Measurements from ENCODE around the gene ASTN2. TPM values are rescaled to one million over a fixed set of nuclear protein-coding genes. Genes with fewer than 3 reads are reported as not detected.

ASTN2 gene
- polyA plus RNA-seq, 1 experiment: 6.6 TPM

DNA sequence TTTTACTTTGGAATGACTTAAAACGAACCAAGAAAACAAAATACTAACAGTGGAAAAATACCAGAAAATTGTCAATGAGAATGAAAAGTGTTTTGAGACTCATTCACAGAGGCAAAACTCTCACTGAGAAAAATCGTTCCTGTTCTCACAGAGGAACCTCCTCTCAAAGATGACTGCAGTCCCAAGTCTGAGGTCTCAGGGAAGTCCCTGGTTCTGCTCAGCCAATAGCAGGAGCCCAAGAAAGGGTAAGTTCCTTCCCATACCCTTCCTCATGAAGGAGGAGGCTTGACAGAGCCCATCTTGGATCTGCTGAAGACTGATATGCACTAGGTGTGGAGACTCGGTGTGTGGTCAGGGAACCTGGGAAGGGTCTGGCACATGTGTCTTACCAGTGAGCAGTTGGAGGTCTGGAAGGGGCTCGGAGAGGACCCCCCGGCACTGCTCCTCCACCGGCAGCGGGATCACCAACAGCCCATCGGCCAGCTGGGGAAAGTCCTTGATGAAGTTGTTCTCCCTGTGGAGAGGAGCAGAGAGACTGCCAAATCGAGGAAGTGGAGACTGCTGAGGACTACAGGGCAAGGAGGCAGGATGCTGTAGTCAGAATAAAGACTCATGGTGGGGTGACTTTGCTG, 681.7 kb downstream of the ASTN2 start:
- Histone ChIP-seq H3K27ac (ENCODE audit: low read depth, low read length) (no peak overlapping the region), H3K27me3 (ENCODE audit: control insufficient read depth, insufficient read depth, low read length) (peaks cover 2% of the 10 kb centered on the region)
- CTCF ChIA-PET: interaction anchor here (18.2 kb wide), 1 partner anchor 127 kb away, joined by 558 read pairs; no protein-coding TSS in a partner anchor

DNA sequence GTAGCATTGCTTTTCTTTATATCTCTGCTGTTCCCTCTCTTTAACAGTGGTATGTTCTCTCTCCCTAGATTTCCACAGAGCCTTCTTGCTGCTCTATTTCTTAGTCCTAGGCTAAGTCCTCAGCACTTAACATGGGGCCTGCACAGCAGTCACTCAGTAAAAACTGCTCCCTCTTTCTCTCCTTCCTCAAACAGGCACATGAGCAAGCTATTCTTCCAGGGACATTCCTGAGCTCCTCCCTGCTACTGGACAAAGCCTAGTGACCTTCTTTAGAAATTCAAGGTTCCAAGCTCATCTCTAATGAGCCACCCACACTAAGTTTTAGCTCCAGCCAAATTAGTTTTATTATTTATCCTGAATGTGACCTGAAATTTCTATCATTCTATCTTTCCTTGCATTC, 688.3 kb downstream of the ASTN2 start:
- Histone ChIP-seq H3K27ac (ENCODE audit: low read depth, low read length) (no peak overlapping the region), H3K9me3 (ENCODE audit: control insufficient read depth, insufficient read depth, low read length) (no peaks in the 10 kb centered on the region), H3K4me3 (ENCODE audit: low read depth, low read length) (no peak overlapping the region), H3K27me3 (ENCODE audit: control insufficient read depth, insufficient read depth, low read length) (no peaks in the 10 kb centered on the region)
- POLR2A ChIA-PET: no interaction called here
- TF ChIP-seq, protein P1, sequence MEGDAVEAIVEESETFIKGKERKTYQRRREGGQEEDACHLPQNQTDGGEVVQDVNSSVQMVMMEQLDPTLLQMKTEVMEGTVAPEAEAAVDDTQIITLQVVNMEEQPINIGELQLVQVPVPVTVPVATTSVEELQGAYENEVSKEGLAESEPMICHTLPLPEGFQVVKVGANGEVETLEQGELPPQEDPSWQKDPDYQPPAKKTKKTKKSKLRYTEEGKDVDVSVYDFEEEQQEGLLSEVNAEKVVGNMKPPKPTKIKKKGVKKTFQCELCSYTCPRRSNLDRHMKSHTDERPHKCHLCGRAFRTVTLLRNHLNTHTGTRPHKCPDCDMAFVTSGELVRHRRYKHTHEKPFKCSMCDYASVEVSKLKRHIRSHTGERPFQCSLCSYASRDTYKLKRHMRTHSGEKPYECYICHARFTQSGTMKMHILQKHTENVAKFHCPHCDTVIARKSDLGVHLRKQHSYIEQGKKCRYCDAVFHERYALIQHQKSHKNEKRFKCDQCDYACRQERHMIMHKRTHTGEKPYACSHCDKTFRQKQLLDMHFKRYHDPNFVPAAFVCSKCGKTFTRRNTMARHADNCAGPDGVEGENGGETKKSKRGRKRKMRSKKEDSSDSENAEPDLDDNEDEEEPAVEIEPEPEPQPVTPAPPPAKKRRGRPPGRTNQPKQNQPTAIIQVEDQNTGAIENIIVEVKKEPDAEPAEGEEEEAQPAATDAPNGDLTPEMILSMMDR (IDR thresholded peaks at IDR 0.05; ENCODE audit: low read depth, low read length): no peak
- no peak for DNase-seq (ENCODE audit: low read depth, low spot score)
- CTCF ChIA-PET: interaction anchor here (6.9 to 18.2 kb wide), 2 partner anchors 10 to 134 kb away, joined by 69 to 558 read pairs; no protein-coding TSS in a partner anchor

More for the DNA sequence above, 681.7 kb downstream of the ASTN2 start:
- POLR2A ChIA-PET: no interaction called here
- TF ChIP-seq, protein P1 (IDR thresholded peaks at IDR 0.05; ENCODE audit: low read depth, low read length): no peak
- DNase-seq (ENCODE audit: low read depth, low spot score): no peak
- Histone ChIP-seq H3K9me3 (ENCODE audit: control insufficient read depth, insufficient read depth, low read length) (no peaks in the 10 kb centered on the region), H3K4me3 (ENCODE audit: low read depth, low read length) (no peak overlapping the region)

DNA sequence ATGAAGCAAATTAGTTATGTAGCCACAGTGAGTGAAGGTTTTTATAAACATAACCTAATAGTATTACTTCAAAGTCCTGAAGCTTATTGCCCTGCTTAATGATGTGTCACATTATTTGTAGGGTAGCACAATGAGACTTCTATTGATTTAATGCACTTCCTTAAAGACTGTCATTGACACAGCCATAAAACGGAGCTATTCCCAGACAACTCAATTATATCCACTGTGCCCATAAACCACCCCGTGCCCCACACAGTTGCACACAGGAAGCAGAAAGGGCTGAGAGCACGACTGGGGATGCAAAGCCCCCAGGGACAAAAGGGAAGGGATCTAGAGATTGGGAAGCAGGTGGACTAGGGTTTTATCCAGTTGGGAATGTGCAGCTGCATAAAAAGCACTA, 690.7 kb downstream of the ASTN2 start:
- Histone ChIP-seq H3K4me3 (ENCODE audit: low read depth, low read length) (no peak overlapping the region), H3K27ac (ENCODE audit: low read depth, low read length) (no peak overlapping the region), H3K27me3 (ENCODE audit: control insufficient read depth, insufficient read depth, low read length) (peaks cover 2% of the 10 kb centered on the region), H3K9me3 (ENCODE audit: control insufficient read depth, insufficient read depth, low read length) (no peaks in the 10 kb centered on the region)
- TF ChIP-seq, protein P1 (IDR thresholded peaks at IDR 0.05; ENCODE audit: low read depth, low read length): no peak
- POLR2A ChIA-PET: no interaction called here
- no peak for DNase-seq (ENCODE audit: low read depth, low spot score)
- CTCF ChIA-PET: interaction anchor here (6.9 kb wide), 1 partner anchor 12 kb away, joined by 69 read pairs; no protein-coding TSS in a partner anchor

DNA sequence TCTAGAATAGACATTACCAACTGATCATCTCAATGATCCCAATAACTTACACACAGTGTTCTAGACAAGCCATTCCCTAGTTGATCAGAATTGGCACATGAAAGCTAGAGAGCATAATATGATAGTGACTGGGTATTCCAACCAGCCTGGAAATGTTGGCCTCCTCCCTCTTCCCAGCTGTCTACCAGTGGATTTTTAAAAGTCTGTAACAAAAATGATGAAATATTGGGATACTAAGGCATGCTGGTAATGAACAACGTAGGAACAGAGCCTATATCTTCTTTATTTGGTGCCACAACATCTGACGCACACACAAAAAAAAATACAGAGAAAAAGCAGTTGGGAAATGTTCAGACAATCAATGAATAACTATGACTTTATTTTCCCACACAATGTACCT, 692.9 kb downstream of the ASTN2 start:
- POLR2A ChIA-PET: no interaction called here
- TF ChIP-seq, protein P1 (IDR thresholded peaks at IDR 0.05; ENCODE audit: low read depth, low read length): no peak
- no peaks in the 10 kb centered on the region for H3K9me3 ChIP-seq (ENCODE audit: control insufficient read depth, insufficient read depth, low read length)
- CTCF ChIA-PET: interaction anchor here (1.5 kb wide), 1 partner anchor 15 kb away, joined by 7 read pairs; no protein-coding TSS in a partner anchor
- DNase-seq (ENCODE audit: low read depth, low spot score): no peak
- H3K27ac ChIP-seq (ENCODE audit: low read depth, low read length): no peak overlapping the region
- peaks cover 2% of the 10 kb centered on the region for H3K27me3 ChIP-seq (ENCODE audit: control insufficient read depth, insufficient read depth, low read length)
- H3K4me3 ChIP-seq (ENCODE audit: low read depth, low read length): no peak overlapping the region

DNA sequence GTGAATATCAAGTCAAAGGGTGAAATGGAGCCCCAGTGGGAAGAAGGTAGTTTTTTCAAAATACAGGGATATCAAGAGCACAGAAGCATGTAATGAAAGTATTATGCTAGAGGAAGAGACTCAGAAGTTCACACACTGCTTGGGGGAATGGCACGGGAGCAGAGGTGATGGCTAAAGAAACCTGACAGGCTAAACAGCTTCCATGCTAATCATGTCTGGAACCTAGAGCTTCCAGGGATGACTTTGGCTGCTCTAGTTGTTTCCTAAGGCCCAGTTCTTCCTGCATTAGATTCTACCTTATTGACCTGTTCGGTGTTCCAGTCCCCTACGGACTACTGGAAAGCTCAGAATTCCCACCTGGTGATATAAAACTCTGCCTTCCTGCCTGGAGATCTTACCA, 693.4 kb downstream of the ASTN2 start:
- Histone ChIP-seq H3K27ac (ENCODE audit: low read depth, low read length) (no peak overlapping the region), H3K27me3 (ENCODE audit: control insufficient read depth, insufficient read depth, low read length) (peaks cover 2% of the 10 kb centered on the region), H3K4me3 (ENCODE audit: low read depth, low read length) (no peak overlapping the region), H3K9me3 (ENCODE audit: control insufficient read depth, insufficient read depth, low read length) (no peaks in the 10 kb centered on the region)
- ChIA-PET POLR2A (no interaction called here), CTCF (interaction anchor here (0.9 to 1.5 kb wide), 2 partner anchors 16 to 139 kb away, joined by 6 to 7 read pairs; no protein-coding TSS in a partner anchor)
- TF ChIP-seq, protein P1 (IDR thresholded peaks at IDR 0.05; ENCODE audit: low read depth, low read length): no peak
- DNase-seq (ENCODE audit: low read depth, low spot score): no peak

Data from AG04450 (cell line).